ENCODE measurements around the gene CENPN.

CENPN gene

GRCh38 chr16:81029930-81030604, 23.1 kb downstream of the CENPN start:
- no peak for DNase-seq (ENCODE audit: low spot score)

DNA sequence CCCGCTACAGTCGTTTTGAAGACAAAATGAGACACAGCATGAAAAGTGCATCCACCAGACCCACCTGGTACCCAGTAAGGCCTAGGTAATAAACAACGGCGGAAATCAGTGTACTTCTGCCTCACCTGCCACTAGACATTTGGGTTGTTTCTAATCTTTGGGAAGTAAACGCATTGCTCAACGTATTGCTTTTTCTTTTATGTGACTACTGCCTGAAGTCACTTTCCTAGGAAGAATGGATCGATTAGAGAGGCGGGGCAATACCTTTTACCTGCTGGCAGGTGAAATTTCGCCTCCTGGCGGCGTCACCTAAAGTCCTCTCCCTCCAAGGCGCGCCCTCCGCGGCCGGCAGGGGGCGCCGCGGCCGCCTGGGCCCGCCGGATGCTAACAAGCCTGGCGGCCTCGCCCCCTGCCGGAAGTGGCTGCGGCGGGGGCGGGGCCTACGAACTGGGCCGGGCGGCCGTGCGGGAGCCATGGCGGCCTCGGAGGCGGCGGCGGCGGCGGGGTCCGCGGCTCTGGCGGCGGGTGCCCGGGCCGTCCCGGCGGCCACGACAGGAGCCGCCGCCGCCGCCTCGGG, 28.5 kb downstream of the CENPN start, which contains the start of gene ATMIN:
Gene ATMIN (plus strand): TSS at position 445 of the 577 bp plus-strand sequence. CDS start 29 bp downstream, at position 474.
- DNase-seq (ENCODE audit: low spot score) = peak; percentile 90

DNA sequence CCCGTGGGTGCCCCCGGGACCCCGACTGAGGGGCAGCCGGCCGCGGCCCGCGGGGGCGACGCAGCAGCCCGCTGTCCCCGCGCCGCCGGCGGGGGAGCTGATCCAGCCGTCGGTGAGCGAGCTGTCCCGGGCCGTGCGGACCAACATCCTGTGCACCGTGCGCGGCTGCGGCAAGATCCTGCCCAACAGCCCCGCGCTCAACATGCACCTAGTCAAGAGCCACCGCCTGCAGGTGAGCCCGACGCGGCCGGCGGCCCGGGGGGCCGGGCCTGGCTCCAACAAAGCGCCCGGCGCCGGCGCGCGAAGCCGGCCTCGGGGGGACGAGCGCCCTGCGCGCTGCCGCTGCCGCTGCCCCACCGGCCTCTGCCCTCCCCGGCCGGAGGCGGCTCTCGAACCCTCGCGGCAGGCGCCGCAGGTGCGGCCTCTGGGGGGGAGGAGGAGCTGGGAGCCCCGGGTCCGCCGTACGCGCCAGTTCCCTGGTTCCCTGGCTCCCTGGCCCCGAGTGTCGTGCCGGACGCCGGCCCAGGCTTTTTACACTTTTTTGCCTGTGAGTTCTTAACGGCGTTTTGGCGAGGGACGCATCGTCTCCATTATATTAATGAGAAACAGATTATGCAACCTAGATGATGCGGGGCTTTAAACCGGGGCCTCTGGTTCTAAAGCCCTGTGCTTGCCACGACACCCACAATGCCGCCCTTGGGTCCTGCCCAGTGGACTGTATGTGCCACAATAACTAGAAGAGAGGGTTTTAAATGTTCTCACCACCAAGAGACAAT, 29.1 kb downstream of the CENPN start:
- DNase-seq (ENCODE audit: low spot score) = no peak

GRCh38 chr16:81036751-81037350, 29.8 kb downstream of the CENPN start:
- DNase-seq (ENCODE audit: low spot score) = peak; percentile 28

GRCh38 chr16:81040131-81040530, 33.1 kb downstream of the CENPN start:
- no peak for DNase-seq (ENCODE audit: low spot score)

- DNase-seq (ENCODE audit: low spot score) = no peak
Observed at GRCh38 chr16:81040842-81041241, 33.8 kb downstream of the CENPN start.

- DNase-seq (ENCODE audit: low spot score) = no peak
Observed at GRCh38 chr16:81041696-81042095, 34.7 kb downstream of the CENPN start.

DNA sequence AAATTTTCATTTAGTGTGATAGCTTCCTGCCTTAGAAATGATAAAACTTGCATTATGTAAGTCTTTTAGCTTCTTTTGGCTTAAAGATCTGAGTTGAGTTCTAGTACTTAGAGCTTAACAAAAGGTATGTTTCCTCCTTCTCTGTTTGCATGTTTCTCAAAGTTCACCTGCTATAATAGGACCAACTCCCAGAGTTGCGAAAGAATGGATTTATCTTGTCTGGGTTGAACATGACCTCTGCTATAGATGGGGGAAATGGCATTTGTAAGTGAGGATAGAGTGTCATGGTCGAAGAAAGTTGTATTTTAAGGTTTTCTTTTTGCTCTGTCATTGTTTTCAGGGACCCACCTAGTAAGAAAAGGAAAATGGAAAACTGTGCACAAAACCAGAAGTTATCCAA, 35.8 kb downstream of the CENPN start:
- DNase-seq (ENCODE audit: low spot score) = no peak

DNA sequence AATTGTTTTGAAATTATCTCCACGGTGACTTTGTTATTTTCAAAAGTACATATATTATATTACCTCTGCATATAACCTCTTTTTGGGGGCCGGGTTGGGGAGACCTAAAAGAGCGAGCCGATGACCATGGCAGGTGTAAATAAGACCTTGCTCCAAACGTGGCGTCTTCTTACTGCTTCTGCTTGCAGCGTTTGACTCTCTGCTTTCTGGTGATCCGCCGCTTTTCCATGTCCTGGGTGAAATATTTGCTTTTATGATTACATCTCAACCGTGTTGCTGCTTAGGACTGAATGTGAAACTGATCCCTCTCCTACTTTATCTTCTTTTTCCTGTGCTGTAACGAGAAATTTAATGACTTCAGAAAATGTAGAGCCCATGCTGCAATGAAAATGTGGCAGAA, 46.7 kb downstream of the CENPN start:
- DNase-seq (ENCODE audit: low spot score) = no peak

DNA sequence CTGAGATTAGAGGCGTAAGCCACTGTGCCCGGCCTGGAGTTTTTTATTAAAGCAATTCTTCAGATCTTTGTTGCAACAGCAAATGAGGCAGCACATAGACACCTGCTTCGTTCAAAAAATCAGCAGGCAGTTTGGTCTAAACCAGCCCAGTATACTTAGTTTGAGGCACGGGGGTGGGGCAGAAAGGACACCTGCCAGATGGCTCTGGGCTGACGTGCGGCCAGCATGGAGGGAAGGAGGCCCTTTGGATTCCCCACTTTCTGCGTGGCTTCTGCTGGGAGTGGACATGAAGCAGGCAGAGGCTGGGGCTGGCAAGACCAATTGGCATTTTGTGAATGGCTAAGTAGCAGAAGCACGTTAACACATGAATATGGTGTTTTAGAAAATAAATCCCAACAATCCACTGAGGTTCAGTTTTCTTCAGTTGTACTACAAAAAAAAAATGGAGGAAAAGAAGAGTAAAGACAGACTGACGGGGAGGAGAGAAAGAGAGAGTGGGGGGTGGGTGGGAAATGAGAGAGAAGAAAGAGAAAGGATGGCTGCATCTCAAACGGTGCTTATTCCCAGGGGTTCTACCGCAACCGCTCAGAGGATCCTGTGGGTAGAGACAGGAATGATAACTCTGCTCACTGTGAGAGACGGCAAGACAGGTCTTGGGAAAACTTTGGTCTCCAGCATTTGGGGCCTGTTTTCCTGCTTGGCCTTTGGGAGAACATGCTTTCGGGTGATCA, 53.7 kb downstream of the CENPN start:
- no peak for DNase-seq (ENCODE audit: low spot score)

- DNase-seq (ENCODE audit: low spot score) = no peak
Observed at GRCh38 chr16:81061307-81061640, 54.3 kb downstream of the CENPN start.

DNA sequence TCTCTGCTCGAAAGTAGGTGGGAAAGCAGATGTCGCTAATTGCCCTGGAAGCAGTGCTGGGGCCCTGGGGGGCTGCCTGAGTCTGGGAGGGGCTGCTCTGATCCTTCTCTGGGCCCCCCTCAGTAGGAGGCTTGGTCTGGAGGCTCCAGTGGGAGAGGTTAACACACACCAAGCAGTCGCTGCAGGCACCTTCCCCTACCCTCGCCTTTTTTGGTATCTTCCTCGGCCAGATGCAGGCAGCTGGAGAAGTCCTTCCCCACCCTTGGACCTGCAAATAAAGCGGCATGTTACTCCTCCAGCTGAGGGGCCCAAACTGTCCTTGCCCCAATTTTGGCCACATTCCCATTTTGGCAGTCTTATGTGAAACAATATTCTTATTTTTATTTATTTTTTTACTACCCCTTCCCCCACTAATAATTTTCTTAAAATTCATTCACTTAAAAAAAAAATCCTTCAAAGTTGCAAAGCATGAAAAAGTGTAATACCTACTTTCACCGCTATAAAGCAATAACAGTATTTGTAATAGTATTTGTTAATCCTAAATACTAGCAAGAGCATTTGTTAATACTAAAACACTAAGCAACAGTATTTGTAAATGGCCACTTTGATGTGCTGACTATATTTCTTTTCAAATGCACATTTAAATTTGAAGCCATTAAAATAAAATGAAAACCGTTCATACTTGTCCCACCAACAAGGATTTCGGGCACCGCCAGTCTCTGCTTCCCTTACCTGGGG, 55.0 kb downstream of the CENPN start:
- no peak for DNase-seq (ENCODE audit: low spot score)

- DNase-seq (ENCODE audit: low spot score) = no peak
Observed at GRCh38 chr16:81066681-81067080, 59.7 kb downstream of the CENPN start.

DNA sequence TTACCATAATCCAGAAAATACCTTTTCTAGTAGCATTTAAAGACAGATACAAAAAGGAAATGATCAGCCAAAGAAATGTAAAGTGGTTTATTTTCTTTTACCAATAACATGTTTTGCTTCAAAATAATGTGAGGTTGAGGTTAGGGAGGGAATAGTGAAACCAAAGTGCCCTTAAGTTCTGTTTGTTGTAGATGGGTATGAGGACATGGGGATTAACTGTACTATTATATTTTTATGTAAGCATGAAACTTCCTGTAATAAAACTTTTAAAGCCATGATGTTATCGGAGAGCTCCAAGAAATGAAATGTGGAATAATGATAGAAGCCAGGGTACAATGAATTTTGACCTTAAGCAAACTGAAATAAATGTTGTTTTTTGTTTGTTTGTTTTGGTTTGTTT, 60.2 kb downstream of the CENPN start:
- DNase-seq (ENCODE audit: low spot score) = no peak

GRCh38 chr16:81069063-81069462, 62.0 kb downstream of the CENPN start:
- no peak for DNase-seq (ENCODE audit: low spot score)

DNA sequence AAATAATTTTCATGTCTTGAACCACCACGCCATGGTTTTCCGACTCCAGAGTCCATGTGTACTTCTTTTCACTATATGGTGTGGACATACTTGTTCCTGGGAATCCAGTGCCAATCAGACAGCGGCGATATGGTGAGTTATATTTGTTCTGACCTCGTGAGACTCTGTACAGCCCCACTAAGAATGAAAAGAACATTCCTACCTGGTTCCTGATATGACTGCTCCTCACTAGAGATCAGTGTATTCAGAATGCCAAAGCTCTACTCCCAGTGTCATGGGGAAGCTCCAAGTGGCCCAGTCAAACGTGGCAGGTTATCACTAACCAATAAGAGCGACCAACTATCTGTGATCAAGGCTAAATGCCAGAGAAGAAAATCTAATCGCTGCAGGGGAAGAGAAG, 64.0 kb downstream of the CENPN start:
- no peak for DNase-seq (ENCODE audit: low spot score)

DNA sequence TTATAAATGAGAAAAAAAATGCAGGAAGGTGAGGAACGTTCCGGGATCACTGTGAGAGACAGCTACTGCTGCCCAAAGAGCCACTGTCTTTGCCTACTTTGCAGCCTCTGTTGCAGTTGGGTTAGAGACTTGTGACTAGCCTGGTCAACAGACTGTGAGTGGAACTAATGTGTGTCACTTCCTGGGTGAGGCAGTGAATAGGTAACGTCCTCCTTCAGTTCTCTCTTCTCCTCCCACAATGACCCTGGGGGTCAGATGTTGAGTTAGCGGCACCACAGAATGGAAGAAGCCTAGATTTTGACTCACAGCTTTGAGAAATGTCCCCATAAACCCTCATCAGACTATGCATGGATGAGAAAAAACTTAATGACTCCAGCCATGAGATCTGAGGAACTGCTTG, 64.8 kb downstream of the CENPN start:
- no peak for DNase-seq (ENCODE audit: low spot score)

DNA sequence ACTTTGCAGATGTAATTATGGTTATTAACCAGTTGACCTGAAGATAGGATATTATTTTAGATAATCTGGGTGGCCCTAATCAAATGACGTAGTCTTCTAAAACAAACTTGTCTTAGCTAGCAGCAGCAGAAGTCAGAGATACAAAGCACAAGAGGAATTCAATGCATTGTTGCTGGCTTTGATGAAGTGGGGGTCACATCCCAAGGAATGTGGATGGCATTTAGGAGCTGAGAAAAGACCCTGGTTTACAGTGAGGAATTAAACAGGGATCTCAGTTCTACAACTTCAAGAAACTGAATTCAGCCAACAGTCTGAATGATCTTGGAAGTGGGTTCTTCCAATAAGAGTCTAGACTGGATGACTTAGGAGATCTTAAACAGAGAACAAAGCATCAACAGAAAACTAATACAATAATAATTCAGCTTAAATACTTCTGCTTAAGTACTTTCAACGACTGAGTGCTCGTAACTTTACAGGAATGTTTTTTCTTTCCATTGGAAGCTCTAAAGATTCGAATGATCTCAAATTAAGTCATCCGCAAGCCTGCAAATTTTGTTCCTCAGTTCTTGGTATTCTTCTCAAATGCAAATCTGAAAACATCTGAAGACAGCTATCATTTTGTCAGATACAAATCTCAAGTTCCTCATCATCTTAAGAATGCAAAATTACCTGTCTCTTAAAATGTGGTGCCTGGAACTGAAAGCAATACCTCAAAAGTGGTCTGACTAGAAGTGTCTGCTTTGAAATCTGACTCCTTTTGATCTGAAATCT, 66.7 kb downstream of the CENPN start:
- DNase-seq (ENCODE audit: low spot score) = no peak

DNA sequence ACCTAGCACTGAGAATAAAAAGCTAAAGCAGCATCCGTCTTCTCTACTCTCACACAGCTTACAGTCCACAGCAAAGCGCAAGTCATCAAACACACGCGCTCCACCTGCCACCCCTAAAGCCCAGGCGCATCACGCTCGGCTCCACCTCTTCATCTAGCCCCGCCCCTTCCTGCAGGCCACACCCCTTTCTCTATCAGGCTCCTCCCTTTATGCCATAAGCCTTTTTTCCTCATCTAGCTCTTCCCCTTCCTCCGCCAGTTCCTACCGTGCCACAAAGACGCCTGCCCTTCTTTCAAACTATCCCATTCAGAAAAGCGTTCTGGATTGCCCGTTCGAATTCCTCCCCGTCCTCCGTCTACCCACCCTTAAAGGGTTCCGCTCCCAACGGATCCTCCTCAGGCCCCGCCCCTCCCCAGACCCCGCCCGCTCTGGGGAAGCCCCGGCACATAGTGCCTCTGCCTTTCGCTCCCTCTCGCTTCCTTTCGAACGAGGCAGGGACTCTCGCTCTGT, 69.6 kb downstream of the CENPN start:
- peak; percentile 94 for DNase-seq (ENCODE audit: low spot score)

Data from pons (tissue), 1 donor.